HUDEP-2 (cell line): ENCODE results near the gene ELOA.

Experiments
- DNase-seq, 76 experiments: peaks; one replicate each; lab custom pipeline; 2025; ENCODE audit not compliant: unreplicated experiment in 76 of 76; lab: John Stamatoyannopoulos, UW

ELOA gene, protein sequence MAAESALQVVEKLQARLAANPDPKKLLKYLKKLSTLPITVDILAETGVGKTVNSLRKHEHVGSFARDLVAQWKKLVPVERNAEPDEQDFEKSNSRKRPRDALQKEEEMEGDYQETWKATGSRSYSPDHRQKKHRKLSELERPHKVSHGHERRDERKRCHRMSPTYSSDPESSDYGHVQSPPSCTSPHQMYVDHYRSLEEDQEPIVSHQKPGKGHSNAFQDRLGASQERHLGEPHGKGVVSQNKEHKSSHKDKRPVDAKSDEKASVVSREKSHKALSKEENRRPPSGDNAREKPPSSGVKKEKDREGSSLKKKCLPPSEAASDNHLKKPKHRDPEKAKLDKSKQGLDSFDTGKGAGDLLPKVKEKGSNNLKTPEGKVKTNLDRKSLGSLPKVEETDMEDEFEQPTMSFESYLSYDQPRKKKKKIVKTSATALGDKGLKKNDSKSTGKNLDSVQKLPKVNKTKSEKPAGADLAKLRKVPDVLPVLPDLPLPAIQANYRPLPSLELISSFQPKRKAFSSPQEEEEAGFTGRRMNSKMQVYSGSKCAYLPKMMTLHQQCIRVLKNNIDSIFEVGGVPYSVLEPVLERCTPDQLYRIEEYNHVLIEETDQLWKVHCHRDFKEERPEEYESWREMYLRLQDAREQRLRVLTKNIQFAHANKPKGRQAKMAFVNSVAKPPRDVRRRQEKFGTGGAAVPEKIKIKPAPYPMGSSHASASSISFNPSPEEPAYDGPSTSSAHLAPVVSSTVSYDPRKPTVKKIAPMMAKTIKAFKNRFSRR

DNA sequence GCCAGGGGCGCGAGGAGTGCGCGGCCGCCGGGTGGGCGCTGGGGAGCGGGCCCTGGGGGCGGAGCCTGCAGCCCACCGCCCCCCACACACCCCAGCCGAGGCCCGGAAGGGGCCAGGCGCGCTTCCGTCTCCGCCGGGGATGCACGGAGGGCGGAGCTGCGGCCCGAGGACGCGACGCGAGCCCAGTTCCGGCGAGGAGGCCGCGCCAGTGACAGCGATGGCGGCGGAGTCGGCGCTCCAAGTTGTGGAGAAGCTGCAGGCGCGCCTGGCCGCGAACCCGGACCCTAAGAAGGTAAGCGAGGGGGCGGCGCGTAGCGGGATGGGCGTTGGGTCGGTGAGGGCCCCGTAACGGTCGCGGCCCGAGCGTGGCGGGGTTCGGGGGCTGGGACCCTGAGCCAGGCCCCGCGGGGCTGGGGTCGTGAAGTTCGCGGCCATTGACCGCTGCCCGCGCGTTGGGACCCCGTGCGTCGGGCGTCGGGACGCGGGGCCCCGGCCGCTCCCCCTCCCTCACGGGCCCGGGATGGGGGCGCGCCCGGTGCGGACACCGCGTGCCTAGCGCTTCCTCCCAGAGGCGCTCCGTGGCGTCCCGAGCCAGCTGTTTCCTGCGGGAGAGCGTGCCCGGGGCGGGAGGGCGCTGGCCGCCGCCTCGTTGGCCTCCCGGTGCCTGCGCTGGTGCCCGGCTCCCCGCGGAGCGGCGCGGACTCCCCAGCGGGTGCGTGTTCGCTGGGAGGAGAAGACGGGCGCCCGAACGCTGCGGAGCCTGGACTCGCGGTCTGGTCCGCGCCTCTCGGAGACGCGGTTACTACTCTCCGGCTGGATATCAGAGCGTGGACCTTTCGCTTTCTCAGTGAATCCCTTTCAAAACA, at the start of gene ELOA:
Gene ELOA (plus strand): TSS at position 185 of the 866 bp plus-strand sequence. CDS start 33 bp downstream, at position 218.
- DNase-seq: peak in 58 of 76 experiments; percentile 7 to 73 (median 40)

DNA sequence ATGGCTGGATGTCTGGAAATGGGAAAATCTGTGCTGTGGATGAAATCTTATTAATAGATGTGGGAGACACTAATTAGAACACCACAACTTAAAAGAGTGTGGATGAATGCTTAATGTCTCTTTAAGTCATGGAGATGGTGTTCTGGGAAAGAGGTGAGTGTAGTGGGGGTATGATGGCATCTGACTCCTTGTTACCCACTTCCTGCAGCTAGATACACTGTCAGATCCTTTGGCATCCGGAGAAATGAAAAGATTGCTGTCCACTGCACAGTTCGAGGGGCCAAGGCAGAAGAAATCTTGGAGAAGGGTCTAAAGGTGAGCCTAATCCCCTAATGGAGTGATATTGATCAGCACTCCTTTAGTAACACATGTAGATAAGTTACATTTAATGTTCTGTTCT, 49.7 kb upstream of the ELOA start:
- no peak for DNase-seq

DNA sequence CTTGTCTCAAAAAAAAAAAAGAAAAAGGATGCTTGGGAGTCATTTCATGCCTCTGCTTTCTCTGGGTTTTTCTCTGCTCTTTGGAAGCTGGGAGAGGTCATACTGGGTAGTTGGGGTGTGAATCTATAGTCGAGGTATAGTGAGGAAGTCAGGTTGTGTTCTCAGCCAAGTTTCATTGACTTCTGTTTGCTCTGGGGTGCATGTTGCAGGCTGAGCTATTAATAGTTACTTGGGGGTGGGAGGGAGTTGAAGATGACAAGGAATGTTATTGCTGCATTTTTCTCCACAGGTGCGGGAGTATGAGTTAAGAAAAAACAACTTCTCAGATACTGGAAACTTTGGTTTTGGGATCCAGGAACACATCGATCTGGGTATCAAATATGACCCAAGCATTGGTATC, 48.9 kb upstream of the ELOA start:
- no peak for DNase-seq

DNA sequence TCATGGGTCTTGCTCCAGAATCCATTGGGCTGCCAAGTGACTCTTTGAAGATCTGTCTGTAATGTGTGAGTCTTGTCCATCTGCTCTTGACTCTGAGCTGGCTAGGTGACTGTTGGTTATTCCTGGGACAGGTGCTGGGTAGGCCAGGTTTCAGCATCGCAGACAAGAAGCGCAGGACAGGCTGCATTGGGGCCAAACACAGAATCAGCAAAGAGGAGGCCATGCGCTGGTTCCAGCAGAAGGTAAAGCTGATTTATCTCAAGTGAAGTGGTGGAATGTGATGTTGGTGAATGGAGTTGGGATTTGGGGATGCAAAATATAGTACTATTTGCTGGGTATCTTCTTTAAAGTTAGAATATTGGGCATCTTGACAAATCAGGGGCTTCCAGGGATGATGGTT, 47.6 kb upstream of the ELOA start:
- no peak for DNase-seq

DNA sequence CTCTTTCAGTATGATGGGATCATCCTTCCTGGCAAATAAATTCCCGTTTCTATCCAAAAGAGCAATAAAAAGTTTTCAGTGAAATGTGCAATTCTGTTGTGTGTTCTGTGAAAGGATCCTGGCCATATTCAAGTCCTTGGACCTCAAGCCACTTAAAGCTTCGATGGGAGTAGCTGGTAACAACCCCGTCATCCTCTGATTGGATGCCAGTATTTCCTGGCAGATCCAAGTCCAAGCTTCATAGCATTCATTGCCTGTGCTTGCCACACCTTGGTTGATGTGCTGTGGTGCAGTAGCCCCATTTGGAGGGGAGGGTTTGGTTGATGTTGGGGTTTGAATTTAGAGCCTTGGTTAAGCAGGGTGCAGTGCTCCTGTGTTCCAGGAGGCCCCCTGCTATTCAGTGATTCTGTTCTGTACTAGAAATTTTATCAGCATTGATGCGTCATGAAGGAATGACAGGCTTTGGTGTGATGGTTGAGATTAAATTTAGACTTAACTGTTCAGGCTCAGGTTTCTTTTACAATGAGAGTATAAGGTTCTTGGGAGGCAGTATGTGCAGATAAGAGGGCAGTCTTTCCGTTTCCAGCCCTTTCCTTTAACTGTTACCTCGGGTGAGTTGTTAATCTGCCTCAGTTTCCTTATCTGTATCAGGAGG, 46.8 kb upstream of the ELOA start:
- peak in 1 of 76 experiments; percentile 21 for DNase-seq

DNA sequence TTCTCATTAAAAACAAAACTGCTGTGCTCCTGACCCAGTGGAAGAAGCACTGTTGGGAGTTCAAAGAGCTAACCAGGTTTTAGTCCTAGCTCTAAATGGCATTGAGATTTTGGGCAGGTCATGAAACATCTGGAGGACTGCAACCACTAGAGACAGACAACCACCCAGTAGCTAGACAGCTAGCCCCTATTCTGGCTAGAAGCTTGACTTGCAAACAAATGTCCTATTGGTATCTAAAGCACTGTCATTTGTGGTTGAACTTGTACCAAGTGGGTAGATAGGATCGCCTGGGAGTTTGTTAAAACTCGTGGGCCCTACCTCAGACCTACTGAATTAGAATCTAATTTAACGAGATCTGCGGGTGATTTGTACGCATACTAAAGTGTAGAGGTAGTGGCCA, 44.8 kb upstream of the ELOA start:
- peak in 2 of 76 experiments; percentile 11 to 22 for DNase-seq

DNA sequence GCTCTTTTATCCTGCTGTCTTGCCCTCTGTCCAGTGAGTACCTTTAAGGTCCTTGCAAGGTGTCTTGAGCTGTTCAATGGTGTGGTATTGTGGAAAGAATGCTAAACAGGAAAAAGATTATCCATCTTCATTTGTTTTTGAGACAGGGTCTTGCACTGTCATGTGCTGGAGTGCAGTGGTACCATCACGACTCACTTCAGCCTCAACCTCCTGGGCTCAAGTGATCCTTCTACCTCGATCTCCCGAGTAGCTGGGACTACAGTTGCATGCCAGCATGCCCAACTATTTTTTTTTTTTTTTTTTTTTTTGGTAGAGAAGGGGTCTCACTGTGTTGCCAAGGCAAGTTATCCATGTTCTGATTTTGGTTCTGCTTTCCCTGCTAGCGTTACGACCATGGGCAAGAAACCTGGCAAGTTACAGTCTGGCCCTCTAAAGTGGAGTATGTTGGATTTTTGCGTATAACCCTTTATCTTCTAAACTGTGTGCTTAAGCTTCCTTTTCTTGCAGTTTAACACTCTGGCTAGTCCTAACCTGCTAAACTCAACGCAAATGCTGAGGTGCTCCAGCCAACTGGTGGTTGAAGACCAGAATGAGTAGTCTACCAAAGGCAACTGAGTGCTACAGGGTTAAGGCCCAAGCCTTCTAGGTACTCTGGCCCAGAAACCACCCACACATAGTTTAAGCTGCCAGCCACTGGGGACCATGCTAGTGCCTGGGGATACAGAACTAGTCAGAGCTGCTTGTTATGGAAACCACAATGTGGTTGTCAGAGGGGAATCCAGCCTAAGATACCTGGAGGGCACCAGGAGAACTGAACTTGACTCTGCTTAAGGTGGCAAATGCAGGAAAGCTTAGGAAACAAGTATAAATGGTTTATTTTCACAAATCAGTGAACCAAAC, 43.7 kb upstream of the ELOA start:
- no peak for DNase-seq

DNA sequence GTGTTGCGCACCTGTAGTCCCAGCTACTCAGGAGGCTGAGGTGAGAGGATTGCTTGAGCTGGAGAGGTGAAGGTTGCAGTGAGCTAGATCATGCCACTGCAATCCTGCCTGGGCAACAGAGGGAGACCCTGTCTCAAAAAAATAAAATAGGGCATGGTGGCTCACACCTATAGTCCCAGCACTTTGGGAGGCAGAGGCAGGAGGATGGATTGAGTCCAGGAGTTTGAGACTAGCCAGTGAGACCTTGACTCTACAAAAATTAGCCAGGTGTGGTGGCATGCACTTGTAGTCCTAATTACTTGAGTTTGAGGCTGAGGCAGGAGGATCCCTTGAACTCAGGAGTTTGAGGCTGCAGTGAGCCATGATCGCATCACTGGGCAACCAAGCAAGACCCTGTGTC, 42.0 kb upstream of the ELOA start:
- DNase-seq: no peak

DNA sequence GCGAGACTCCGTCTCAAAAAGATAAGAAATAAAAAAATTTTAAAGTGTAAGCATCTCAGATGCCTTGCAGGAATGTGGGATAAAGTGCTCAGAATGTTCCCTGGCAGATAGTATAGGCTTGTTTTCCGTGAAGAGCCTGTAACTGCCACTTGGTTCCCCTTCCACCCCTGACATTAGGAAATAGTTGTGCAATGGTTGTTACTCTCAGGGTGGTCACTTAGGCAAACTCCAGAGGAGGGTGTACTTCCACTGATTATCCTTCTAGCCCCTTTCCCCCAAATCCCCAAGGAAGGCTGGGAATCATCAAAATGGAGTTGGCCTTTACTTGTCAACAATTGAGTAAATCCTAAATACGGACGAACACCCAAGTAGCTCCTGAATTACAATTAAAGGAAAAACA, 41.3 kb upstream of the ELOA start:
- no peak for DNase-seq

DNA sequence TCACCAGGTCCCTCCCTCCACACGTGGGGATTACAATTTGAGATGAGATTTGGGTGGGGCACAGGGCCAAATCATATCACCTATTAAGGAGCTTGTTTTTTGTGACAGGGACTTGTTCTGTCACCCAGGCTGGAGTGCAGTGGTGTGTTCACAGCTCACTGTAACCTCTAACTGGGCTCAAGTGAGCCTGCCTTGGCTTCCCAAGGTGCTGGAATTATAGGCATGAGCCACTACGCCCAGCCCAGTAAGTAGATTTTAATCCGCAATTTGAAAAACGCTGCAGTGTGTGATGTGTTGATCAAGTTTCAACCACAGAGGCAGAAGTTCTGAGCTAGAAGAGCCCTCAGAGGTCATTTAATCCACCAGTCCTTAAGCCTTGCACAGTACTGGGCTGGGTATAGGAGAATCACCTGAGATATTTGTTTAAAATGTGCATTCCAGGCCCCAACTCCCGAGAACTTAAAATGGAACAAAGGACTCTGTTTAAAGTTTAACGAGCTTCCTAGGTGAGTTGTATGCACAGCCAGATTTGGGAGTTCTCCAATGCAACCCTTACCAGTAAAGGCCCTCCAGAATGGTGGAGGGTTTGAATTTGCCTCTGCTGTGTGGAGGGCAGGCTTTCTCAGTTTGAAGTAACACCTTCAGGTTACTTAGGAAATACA, 38.3 kb upstream of the ELOA start:
- DNase-seq: no peak

DNA sequence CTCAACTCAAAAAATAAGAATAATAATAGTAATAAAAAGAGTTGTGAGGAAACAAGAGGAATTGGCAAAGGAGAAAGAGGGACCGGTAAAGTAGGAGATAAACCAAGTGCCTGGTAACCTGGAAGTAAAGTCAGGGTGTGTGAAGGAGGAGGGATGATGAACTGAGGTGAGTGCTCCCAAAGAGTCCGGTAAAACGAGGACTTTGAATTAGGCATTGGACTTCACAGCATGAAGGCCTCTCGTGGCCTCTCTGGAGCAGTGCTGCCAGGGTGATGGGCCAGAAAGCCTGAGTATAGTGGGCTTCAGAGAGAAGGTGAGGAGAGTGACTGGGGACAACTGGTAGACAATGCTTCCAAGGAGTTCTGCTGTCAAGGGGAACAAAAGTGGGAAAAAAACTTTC, 34.0 kb upstream of the ELOA start:
- DNase-seq: no peak

DNA sequence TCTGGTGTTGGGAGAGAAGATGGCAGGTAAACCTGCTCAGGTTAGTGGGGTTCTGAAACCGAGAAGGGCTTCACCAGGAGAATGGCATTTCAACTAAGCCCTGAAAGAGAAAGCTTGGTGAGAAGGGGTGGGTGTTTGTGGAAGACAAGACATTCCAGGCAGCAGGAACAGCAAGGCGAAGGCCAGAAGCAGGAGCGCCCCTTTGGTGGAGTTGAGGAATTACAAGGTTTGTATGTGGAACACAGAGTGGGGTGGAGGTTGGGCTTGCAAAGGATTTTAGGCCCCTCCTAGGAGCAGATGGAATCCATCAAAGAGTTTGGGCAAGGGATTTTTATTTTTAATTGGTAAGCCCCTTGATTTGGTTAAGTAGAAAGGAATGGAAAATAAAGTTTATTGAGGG, 24.8 kb upstream of the ELOA start:
- DNase-seq: peak in 18 of 76 experiments; percentile 2 to 36 (median 16)

DNA sequence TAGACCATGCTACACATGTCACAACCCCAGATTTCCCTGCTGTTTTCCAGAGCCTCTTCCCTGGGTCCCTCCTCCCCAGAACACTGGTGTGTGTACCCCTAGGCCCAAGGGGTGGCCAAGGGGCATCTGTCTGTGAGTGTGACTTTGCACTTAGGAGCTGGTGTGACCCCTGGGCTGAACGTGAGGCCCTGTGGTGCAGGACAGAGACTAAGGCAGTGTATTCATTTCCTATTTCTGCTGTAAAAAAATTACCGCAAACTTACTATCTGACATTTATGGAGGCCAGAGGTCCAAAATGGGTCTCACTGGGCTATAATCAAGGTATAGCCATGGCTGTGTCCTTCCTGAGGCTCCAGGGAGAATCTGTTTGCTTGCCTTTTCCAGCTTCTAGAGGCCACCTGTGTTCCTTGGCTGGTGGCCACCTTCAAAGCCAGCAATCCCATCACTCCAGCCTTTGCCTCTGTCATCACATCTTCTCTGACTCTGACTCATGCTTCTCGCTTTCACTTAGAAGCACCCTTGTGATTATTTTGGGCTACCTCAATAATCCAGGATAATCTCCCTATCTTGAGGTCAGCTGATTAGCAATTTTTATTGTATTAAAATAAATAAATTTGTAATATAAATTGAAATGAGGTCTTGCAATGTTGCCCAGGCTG, 24.0 kb upstream of the ELOA start:
- no peak for DNase-seq

DNA sequence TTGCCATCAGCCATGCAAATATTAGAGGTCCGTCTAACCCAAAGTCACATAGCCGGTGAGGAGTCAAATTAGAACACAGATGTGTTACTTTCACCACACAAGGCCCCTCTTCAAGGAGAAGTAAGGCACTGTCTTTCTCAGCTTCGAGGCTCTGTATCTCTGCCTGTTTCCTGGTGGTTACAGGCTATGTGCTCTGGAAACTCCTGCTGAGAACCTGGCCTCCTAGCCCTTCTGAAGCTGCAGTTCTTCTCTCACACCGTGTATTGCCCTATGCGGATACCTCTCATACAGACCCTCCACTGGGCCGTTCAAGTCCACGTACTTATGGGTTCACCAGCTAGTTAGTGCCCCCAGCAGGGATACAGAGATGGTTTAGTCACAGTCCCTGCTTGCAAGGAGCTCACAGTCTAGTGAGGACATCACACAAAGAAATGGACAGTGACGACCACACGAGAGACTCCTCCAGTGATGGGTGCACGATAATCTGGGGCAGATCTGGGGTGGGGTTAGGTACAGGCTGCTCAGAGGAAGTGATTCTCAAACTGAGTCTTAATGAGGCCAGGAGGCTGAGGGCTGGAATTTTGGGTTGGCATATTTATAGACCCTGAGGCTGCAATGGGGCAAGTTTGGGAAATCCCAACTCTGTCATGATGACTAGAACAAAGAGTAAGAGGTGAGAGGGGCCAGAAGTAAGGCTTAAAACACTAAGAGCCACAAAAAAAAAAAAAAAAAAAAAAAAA, 22.8 kb upstream of the ELOA start:
- DNase-seq: no peak

DNA sequence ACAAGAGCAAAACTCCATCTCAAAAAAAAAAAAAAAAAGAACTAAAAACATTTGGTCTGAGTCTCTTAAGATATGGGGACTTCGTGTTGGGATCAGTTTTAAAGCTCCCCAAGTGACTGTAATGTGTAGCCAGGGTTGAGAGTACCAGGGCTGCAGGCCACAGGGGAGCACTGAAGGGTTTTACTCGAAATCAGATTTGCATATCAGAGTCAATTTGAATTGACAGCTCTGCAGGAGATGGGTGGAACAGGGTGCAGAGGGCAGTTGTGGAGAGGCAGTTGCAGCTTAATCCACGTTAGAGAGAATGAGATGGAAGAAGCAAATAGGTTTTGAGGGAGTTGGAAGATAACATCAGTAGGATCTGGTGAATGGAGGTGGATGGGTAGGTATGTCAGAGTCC, 20.6 kb upstream of the ELOA start:
- no peak for DNase-seq

DNA sequence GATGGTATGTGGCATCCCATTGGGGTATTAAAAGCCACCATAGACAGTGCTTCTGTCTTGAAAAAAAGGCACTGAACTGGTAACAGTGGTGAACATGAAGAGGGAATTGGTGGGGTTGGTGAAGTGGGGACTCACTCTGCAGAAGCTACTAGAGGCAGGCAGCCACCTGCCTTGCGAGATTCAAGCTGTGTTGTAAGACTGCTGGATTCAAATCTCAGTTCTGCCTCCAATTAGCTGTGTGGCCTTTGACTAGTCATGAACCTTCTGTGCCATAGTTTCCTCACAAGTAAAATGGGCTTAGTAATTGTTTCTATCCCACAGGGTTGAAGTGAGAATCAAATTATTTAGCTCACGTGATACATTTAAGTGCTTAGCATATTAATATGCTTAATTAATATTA, 16.6 kb upstream of the ELOA start:
- DNase-seq: no peak

DNA sequence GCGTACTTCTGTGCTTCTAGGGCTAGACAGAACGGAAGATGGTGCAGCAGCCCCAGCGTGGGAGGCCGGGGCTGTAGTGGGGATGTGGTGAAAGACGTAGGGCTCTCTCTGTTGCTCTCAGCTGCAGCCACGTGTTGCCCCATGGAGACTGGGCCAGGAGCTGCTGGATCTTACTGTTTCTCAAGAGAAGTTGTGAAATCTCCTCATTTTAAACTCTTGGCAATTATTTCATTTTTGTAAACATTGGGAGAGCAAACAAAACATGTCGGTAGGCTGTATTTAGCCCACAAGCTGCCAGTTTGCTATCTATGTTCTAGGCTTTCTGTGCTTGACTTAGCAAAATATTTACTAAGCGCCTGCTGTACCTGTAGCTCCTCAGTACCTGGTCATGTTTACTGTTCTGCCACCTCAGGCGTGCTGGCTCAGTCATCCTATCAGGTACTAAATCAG, 15.9 kb upstream of the ELOA start:
- DNase-seq: no peak
